ENCODE results near the gene GOLPH3L. TPM values are rescaled to one million over a fixed set of nuclear protein-coding genes. Genes with fewer than 3 reads are reported as not detected.

The GOLPH3L gene
- total and polyA plus RNA-seq, 4 donors, result 6.0 to 11.3 (median 7.5) TPM

DNA sequence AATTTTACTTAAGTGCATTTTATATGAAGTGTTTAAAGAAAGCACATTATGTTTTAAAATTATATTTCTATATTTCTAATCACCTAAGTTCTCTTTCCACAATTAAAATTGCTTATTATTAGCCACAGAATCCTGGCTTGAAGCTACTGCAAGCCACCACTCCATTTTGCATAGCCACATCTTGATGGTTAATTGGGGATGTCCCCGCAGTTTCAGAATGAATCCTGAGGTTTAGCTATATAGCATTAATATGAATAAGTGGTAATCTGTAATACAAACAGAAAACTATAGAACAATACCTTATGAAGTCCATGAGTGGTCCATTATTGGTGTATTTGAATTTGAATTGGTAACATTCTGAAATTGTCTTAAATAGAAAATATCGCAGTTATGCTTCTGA is 11.6 kb upstream of the GOLPH3L start:
- H3K9me3 ChIP-seq (ENCODE audit: control insufficient read depth in 4 of 4, low read length in 3 of 4), result no peaks in the 10 kb centered on the region
- TF ChIP-seq, protein P1, sequence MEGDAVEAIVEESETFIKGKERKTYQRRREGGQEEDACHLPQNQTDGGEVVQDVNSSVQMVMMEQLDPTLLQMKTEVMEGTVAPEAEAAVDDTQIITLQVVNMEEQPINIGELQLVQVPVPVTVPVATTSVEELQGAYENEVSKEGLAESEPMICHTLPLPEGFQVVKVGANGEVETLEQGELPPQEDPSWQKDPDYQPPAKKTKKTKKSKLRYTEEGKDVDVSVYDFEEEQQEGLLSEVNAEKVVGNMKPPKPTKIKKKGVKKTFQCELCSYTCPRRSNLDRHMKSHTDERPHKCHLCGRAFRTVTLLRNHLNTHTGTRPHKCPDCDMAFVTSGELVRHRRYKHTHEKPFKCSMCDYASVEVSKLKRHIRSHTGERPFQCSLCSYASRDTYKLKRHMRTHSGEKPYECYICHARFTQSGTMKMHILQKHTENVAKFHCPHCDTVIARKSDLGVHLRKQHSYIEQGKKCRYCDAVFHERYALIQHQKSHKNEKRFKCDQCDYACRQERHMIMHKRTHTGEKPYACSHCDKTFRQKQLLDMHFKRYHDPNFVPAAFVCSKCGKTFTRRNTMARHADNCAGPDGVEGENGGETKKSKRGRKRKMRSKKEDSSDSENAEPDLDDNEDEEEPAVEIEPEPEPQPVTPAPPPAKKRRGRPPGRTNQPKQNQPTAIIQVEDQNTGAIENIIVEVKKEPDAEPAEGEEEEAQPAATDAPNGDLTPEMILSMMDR (IDR thresholded peaks at IDR 0.05; ENCODE audit: low read depth, low read length, missing input control), result no peak
- TF ChIP-seq, protein P2, sequence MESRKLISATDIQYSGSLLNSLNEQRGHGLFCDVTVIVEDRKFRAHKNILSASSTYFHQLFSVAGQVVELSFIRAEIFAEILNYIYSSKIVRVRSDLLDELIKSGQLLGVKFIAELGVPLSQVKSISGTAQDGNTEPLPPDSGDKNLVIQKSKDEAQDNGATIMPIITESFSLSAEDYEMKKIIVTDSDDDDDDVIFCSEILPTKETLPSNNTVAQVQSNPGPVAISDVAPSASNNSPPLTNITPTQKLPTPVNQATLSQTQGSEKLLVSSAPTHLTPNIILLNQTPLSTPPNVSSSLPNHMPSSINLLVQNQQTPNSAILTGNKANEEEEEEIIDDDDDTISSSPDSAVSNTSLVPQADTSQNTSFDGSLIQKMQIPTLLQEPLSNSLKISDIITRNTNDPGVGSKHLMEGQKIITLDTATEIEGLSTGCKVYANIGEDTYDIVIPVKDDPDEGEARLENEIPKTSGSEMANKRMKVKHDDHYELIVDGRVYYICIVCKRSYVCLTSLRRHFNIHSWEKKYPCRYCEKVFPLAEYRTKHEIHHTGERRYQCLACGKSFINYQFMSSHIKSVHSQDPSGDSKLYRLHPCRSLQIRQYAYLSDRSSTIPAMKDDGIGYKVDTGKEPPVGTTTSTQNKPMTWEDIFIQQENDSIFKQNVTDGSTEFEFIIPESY (IDR thresholded peaks at IDR 0.05), result no peak
- TF ChIP-seq HNF4G (IDR thresholded peaks at IDR 0.05) (no peak), RXRA (IDR thresholded peaks at IDR 0.05) (no peak), FOXA2 (IDR thresholded peaks at IDR 0.05) (no peak), YY1 (IDR thresholded peaks at IDR 0.05) (no peak), TAF1 (conservative IDR thresholded peaks at IDR 0.05) (no peak), EGR1 (IDR thresholded peaks at IDR 0.05; ENCODE audit: low read depth in 2 of 2) (no peak), SP1 (IDR thresholded peaks at IDR 0.05) (no peak), GABPA (IDR thresholded peaks at IDR 0.05 in 1 of 2, conservative IDR thresholded peaks at IDR 0.05 in 1 of 2) (no peak)
- TF ChIP-seq, protein P3, sequence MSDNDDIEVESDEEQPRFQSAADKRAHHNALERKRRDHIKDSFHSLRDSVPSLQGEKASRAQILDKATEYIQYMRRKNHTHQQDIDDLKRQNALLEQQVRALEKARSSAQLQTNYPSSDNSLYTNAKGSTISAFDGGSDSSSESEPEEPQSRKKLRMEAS (IDR thresholded peaks at IDR 0.05), result no peak
- TF ChIP-seq, protein P4, sequence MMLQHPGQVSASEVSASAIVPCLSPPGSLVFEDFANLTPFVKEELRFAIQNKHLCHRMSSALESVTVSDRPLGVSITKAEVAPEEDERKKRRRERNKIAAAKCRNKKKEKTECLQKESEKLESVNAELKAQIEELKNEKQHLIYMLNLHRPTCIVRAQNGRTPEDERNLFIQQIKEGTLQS (IDR thresholded peaks at IDR 0.05), result no peak

DNA sequence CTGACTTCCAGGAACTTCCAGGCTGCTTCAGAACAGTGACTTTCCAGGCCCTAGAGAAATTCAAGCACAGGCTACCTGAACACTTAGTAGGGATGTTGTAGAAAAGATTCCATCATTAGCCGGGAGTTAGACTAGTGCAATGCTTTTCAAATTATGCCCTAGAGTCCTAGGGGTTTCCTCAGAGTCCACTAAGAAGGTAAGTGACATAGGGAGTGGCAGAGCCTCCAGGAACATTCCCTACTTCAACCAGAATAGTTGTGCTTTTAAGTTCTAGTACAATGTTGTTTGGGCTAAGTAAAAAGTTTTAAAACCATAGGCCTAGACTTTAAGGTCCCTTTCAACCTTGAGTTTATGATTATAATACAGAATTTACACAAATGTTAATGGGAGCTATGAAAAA is 9.1 kb upstream of the GOLPH3L start:
- Histone ChIP-seq H3K9ac (ENCODE audit: low read depth in 1 of 2, low read length in 2 of 2) (no peak overlapping the region), H3K36me3 (ENCODE audit: control insufficient read depth in 4 of 4, insufficient read depth in 3 of 4, low read depth in 1 of 4, low read length in 3 of 4) (no peaks in the 10 kb centered on the region), H3K27ac (ENCODE audit: low read depth in 1 of 2, low read length in 2 of 2) (no peak overlapping the region), H3K9me3 (ENCODE audit: control insufficient read depth in 4 of 4, low read length in 3 of 4) (no peaks in the 10 kb centered on the region), H3K4me3 (ENCODE audit: low read depth in 1 of 3, low read length in 3 of 3) (no peak overlapping the region), H3K27me3 (ENCODE audit: control insufficient read depth in 4 of 4, insufficient read depth in 4 of 4, low read length in 3 of 4) (no peaks in the 10 kb centered on the region), H3K4me1 (ENCODE audit: control insufficient read depth in 4 of 4, insufficient read depth in 4 of 4, low read length in 3 of 4) (no peaks in the 10 kb centered on the region)
- no peak for TF ChIP-seq HNF4G (IDR thresholded peaks at IDR 0.05)
- TF ChIP-seq RAD21 (IDR thresholded peaks at IDR 0.05), result no peak
- TF ChIP-seq, protein P4 (IDR thresholded peaks at IDR 0.05), result no peak
- TF ChIP-seq TAF1 (conservative IDR thresholded peaks at IDR 0.05), result no peak
- no peak for TF ChIP-seq JUND (IDR thresholded peaks at IDR 0.05)
- no peak for TF ChIP-seq RXRA (IDR thresholded peaks at IDR 0.05)
- TF ChIP-seq, protein P1 (IDR thresholded peaks at IDR 0.05; ENCODE audit: low read depth, low read length, missing input control), result no peak
- no peak for TF ChIP-seq FOXA2 (IDR thresholded peaks at IDR 0.05)
- no peak for TF ChIP-seq SP1 (IDR thresholded peaks at IDR 0.05)
- TF ChIP-seq HNF4A (conservative IDR thresholded peaks at IDR 0.05), result no peak
- no peak for TF ChIP-seq GABPA (IDR thresholded peaks at IDR 0.05 in 1 of 2, conservative IDR thresholded peaks at IDR 0.05 in 1 of 2)
- no peak for TF ChIP-seq NR2F2 (IDR thresholded peaks at IDR 0.05)
- WGBS, result 97% methylated on average over 1 of the region's 1 CpG
- DNase-seq (ENCODE audit: low spot score), result no peak

More for the DNA sequence above, 11.6 kb upstream of the GOLPH3L start:
- no peaks in the 10 kb centered on the region for H3K36me3 ChIP-seq (ENCODE audit: control insufficient read depth in 4 of 4, insufficient read depth in 3 of 4, low read depth in 1 of 4, low read length in 3 of 4)
- H3K4me3 ChIP-seq (ENCODE audit: low read depth in 1 of 3, low read length in 3 of 3), result no peak overlapping the region
- 93% methylated on average over 2 of the region's 2 CpGs for WGBS
- H3K27me3 ChIP-seq (ENCODE audit: control insufficient read depth in 4 of 4, insufficient read depth in 4 of 4, low read length in 3 of 4), result no peaks in the 10 kb centered on the region
- no peak for DNase-seq (ENCODE audit: low spot score)
- H3K4me1 ChIP-seq (ENCODE audit: control insufficient read depth in 4 of 4, insufficient read depth in 4 of 4, low read length in 3 of 4), result no peaks in the 10 kb centered on the region
- H3K9ac ChIP-seq (ENCODE audit: low read depth in 1 of 2, low read length in 2 of 2), result no peak overlapping the region
- H3K27ac ChIP-seq (ENCODE audit: low read depth in 1 of 2, low read length in 2 of 2), result no peak overlapping the region
